ENCODE data around the gene SLC11A1. TPM values are rescaled to one million over a fixed set of nuclear protein-coding genes. Genes with fewer than 3 reads are reported as not detected.

Gene SLC11A1
- total RNA-seq: 15.1 TPM

GRCh38 chr2:218381916-218382366 is at the start of gene SLC11A1:
Gene SLC11A1 (plus strand): TSS chr2:218382273. CDS start chr2:218382369, 96 bp downstream.
- DNase-seq (ENCODE audit: low spot score): peak; percentile 50

- DNase-seq (ENCODE audit: low spot score): no peak
These were observed 49.8 kb upstream of the SLC11A1 start for GRCh38 chr2:218332288-218332687.

- DNase-seq (ENCODE audit: low spot score): no peak
These were observed 49.0 kb upstream of the SLC11A1 start for GRCh38 chr2:218332920-218333645.

- no peak for DNase-seq (ENCODE audit: low spot score)
These were observed 47.5 kb upstream of the SLC11A1 start for GRCh38 chr2:218334531-218334930.

- no peak for DNase-seq (ENCODE audit: low spot score)
These were observed 41.4 kb upstream of the SLC11A1 start for GRCh38 chr2:218340656-218341055.

GRCh38 chr2:218341381-218341780 is 40.7 kb upstream of the SLC11A1 start:
- DNase-seq (ENCODE audit: low spot score): no peak

GRCh38 chr2:218342837-218343236 is 39.2 kb upstream of the SLC11A1 start:
- DNase-seq (ENCODE audit: low spot score): no peak

- no peak for DNase-seq (ENCODE audit: low spot score)
These were observed 38.5 kb upstream of the SLC11A1 start for GRCh38 chr2:218343591-218343990.

GRCh38 chr2:218344090-218344754 is 37.9 kb upstream of the SLC11A1 start:
- DNase-seq (ENCODE audit: low spot score): no peak

- DNase-seq (ENCODE audit: low spot score): no peak
These were observed 37.2 kb upstream of the SLC11A1 start for GRCh38 chr2:218344755-218345417.

- no peak for DNase-seq (ENCODE audit: low spot score)
These were observed 36.4 kb upstream of the SLC11A1 start for GRCh38 chr2:218345491-218346236.

GRCh38 chr2:218347172-218347571 is 34.9 kb upstream of the SLC11A1 start:
- no peak for DNase-seq (ENCODE audit: low spot score)

- no peak for DNase-seq (ENCODE audit: low spot score)
These were observed 28.0 kb upstream of the SLC11A1 start for GRCh38 chr2:218354045-218354444.

GRCh38 chr2:218354850-218355443 is 27.1 kb upstream of the SLC11A1 start:
- peak; percentile 34 for DNase-seq (ENCODE audit: low spot score)

- no peak for DNase-seq (ENCODE audit: low spot score)
These were observed 24.6 kb upstream of the SLC11A1 start for GRCh38 chr2:218357236-218358177.

GRCh38 chr2:218360453-218360852 is 21.6 kb upstream of the SLC11A1 start:
- no peak for DNase-seq (ENCODE audit: low spot score)

GRCh38 chr2:218362606-218363005 is 19.5 kb upstream of the SLC11A1 start:
- no peak for DNase-seq (ENCODE audit: low spot score)

- DNase-seq (ENCODE audit: low spot score): no peak
These were observed 18.3 kb upstream of the SLC11A1 start for GRCh38 chr2:218363736-218364135.

- DNase-seq (ENCODE audit: low spot score): no peak
These were observed 17.9 kb upstream of the SLC11A1 start for GRCh38 chr2:218364196-218364595.

- no peak for DNase-seq (ENCODE audit: low spot score)
These were observed 15.3 kb upstream of the SLC11A1 start for GRCh38 chr2:218366621-218367414.
